Parathyroid adenoma (tissue), 2 donors: Measurements from ENCODE around the gene WDR88.

Experiments
- H2AFZ ChIP-seq: fragments of 300-600 bp; sonication (generic); one replicate; pipeline ENCODE4 v1.7.0; 2017; ENCODE audit warnings: antibody characterized with exemption, mild to moderate bottlenecking
- H3K27ac ChIP-seq: fragments of 300-600 bp; sonication (generic); one replicate; pipeline ENCODE4 v1.7.0; 2017
- H3K27me3 ChIP-seq: fragments of 300-600 bp; sonication (generic); one replicate; pipeline ENCODE4 v1.7.0; 2017; ENCODE audit warnings: low read length; ENCODE audit not compliant: control insufficient read depth, insufficient read depth
- H3K36me3 ChIP-seq: fragments of 300-600 bp; sonication (generic); one replicate; pipeline ENCODE4 v1.7.0; 2017; ENCODE audit warnings: low read length; ENCODE audit not compliant: control insufficient read depth, insufficient read depth
- H3K4me1 ChIP-seq: fragments of 300-600 bp; sonication (generic); one replicate; pipeline ENCODE4 v1.7.0; 2017; ENCODE audit warnings: control low read depth
- H3K4me2 ChIP-seq: fragments of 300-600 bp; sonication (generic); one replicate; pipeline ENCODE4 v1.7.0; 2017; ENCODE audit warnings: low read length
- H3K4me3 ChIP-seq: fragments of 300-600 bp; sonication (generic); one replicate; pipeline ENCODE4 v1.7.0; 2017; ENCODE audit warnings: low read depth, low read length
- H3K79me2 ChIP-seq: fragments of 300-600 bp; sonication (generic); one replicate; pipeline ENCODE4 v1.7.0; 2017; ENCODE audit warnings: control low read depth
- H3K9ac ChIP-seq: fragments of 300-600 bp; sonication (generic); one replicate; pipeline ENCODE4 v1.7.0; 2017; ENCODE audit warnings: mild to moderate bottlenecking
- H3K9me3 ChIP-seq: fragments of 300-600 bp; sonication (generic); one replicate; pipeline ENCODE4 v1.7.0; 2017; ENCODE audit warnings: low read length; ENCODE audit not compliant: control insufficient read depth
- CTCF ChIP-seq: fragments of 300-600 bp; sonication (generic); IDR thresholded peaks from one replicate; pipeline ENCODE4 v1.7.0; 2017; ENCODE audit warnings: antibody characterized with exemption, mild to moderate bottlenecking
- donor health status: primary hyperparathyroidism.

Gene WDR88

GRCh38 chr19:33212436-33213172 lies 80.7 kb downstream of the WDR88 start:
- H3K4me1 ChIP-seq = no peaks in the 10 kb centered on the region
- H3K9ac ChIP-seq = no peak overlapping the region
- no peaks in the 10 kb centered on the region for H3K36me3 ChIP-seq
- H3K9me3 ChIP-seq = no peaks in the 10 kb centered on the region
- no peaks in the 10 kb centered on the region for H3K79me2 ChIP-seq
- H3K4me3 ChIP-seq = no peak overlapping the region
- no peak overlapping the region for H3K4me2 ChIP-seq
- H3K27ac ChIP-seq = no peak overlapping the region
- no peak overlapping the region for H2AFZ ChIP-seq
- H3K27me3 ChIP-seq = no peaks in the 10 kb centered on the region
- TF ChIP-seq CTCF = no peak

GRCh38 chr19:33214596-33214995 lies 82.7 kb downstream of the WDR88 start:
- H3K79me2 ChIP-seq = no peaks in the 10 kb centered on the region

GRCh38 chr19:33215438-33216197 lies 83.7 kb downstream of the WDR88 start:
- Histone ChIP-seq H3K79me2 (no peaks in the 10 kb centered on the region), H3K27me3 (no peaks in the 10 kb centered on the region), H2AFZ (no peak overlapping the region), H3K9me3 (no peaks in the 10 kb centered on the region), H3K4me2 (no peak overlapping the region), H3K27ac (no peak overlapping the region), H3K4me1 (no peaks in the 10 kb centered on the region), H3K4me3 (no peak overlapping the region), H3K36me3 (no peaks in the 10 kb centered on the region), H3K9ac (no peak overlapping the region)
- no peak for TF ChIP-seq CTCF

More at GRCh38 chr19:33214596-33214995, 82.7 kb downstream of the WDR88 start:
- H3K27ac ChIP-seq = no peak overlapping the region
- TF ChIP-seq CTCF = no peak
- no peak overlapping the region for H2AFZ ChIP-seq
- no peak overlapping the region for H3K4me3 ChIP-seq
- no peaks in the 10 kb centered on the region for H3K9me3 ChIP-seq
- H3K36me3 ChIP-seq = no peaks in the 10 kb centered on the region
- no peak overlapping the region for H3K4me2 ChIP-seq
- H3K27me3 ChIP-seq = no peaks in the 10 kb centered on the region
- H3K9ac ChIP-seq = no peak overlapping the region
- H3K4me1 ChIP-seq = no peaks in the 10 kb centered on the region

DNA sequence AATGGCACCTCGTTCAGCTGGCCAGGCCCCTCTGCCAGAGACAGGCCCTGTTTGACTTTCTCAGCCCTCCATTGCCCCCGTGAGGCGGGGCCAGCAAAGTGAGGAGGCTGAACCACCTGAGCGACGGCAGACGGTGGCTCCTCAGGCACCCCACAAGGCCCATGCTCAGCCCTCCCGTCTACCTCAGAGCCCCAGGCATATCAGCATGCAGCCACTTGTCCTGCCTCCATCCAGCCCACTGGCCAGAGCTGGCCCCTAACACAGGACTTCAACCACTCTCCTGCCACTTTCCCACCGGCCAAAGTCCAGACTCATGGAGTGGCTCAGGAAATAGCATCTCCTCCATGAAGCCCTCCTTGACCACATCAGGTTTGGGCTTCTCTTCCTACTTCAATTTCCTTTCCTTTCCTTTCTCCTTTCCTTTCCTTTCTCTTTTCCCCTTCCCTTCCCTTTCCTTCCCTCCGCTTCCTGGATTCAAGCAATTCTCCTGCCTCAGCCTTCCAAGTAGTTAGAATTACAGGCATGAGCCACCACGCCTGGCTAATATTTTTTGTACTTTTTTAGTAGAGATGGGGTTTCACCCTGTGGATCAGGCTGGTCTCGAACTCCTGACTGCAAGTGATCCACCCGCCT lies 84.4 kb downstream of the WDR88 start:
- Histone ChIP-seq H3K4me2 (no peak overlapping the region), H3K36me3 (no peaks in the 10 kb centered on the region), H3K79me2 (no peaks in the 10 kb centered on the region), H3K4me3 (no peak overlapping the region), H3K4me1 (no peaks in the 10 kb centered on the region), H3K27ac (no peak overlapping the region), H3K9ac (no peak overlapping the region), H3K9me3 (no peaks in the 10 kb centered on the region), H2AFZ (no peak overlapping the region), H3K27me3 (no peaks in the 10 kb centered on the region)
- no peak for TF ChIP-seq CTCF
